Stromal cell of bone marrow (primary cell): ENCODE data around the gene DPH1.
"Not testable (repeated sequence)": the region's sequence is repeated elsewhere in the genome, so short reads cannot be mapped to it uniquely, and the experiment has no call there.

Experiments
- DNase-seq: peaks from one replicate; pipeline ENCODE4 v3.0.0-alpha.2; 2012; ENCODE audit warnings: low read depth

DPH1 gene

DNA sequence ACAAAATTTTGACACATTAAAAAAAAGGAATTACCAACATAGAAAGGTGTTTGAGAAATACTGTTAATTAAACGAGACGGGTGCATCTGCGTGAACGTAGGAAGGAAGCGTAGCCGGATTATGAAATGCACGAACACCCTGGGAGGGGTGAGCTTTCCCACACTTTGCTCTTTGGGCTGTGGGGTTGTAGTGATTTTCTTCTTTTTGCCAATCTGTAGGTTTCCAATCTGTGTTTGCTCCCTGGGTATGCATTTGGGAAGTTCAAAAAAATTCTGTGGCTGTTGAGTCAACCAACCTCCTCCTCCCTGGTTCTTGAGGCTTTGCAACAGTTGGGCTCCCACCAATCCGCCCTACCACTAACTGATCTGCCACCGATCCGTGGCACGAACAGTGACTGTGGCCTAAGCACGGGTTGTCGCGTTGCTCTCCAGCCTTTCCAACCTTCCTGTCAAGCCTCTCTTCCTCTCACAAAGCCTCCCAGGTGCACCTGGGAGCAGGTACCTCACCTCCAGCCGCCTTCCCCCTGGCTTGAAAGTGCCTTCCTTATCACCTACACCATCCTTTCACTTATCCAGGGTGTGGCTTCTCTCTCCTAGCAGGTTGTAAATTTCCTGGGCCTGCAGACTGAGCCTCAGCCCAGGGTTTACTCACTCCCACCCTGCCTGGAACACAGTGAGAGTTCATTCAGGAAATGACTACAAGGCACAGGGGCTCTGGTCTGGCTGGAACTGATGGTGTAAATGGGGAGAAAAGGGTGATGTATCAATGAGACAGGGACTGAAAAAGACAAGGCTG is 21.4 kb upstream of the DPH1 start:
- DNase-seq = no peak

DNA sequence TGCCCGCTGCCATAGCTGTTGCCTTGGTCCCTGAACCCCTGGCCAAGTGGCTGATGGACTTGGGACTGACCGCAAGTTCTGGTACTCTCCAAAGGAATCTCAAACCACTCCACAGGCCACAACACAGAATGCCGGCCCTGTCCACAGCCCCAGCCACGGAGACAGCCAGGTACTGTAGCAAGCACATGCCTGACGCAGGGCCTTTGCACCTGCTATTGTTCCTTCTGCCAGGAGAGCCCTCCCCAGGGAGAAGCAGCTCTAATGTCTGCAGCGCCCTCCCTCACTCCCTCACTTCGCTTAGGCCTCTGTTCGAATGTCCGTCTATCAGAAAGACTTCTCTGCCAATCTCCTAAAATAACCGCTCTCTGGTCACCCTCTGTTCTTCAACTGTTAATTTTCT is 20.2 kb upstream of the DPH1 start:
- DNase-seq = no peak

DNA sequence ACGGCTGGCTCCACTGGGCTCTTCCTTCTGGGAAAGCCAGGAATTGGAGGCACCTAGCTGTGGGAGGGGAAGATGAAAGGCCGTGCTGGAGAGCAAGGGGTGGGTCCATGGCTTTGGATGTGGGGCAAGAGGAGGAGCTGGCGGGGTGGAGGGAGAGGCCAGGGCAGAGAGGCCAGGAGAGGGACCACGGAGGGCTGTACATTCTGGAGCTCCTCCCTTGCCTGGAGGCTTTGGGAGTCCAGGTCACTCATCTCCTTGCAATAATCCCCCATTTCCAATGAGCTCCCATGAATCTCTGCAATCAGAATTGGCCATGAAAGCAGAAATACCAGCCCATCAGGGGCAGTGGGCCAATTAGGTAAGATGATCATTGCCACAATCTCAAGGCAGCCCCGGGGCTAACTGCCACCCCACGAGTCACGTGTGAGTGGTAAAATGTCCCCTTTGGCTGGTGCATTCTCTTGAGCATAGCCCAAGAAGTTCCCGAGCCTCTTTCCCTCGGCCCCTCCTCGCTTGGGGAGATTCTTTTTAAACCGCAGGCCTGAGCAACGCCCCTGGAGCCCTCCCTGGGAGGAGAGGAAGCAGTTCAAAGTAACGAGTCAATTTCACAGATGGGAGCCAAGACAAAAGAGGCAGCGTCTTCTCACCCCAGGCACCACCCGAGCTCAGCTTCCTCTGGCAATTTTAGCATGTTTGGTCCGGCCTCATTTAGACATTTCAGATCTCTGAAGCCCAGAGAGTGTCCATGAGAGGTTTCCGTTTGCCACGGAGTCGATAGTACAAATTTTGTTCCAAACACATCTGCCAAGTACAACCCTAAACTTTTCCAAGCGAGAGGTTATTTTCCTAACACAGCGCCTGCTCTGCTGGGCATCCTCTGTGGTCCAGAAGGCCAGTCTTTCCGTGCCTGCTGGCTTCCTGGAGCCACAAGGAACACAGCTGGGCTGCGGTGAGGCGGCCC is 18.3 kb upstream of the DPH1 start:
- DNase-seq = peak; percentile 76

DNA sequence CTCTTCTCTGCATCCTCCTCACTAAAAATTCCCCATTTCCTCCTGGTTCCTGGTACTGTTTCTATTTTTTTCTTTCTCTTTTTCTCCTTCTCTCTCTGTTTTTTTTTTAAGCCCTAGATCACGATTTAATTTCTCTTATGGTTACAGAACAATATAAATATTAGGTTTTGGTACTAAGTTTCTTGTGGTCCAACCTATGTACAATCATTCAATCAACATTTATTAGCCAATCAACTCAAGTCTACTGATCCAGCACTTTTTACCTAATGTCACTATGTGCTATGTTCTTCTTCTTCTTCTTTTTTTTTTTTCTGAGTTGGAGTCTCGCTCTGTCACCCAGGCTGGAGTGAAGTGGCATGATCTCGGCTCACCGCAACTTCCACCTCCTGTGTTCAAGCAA is 17.5 kb upstream of the DPH1 start:
- DNase-seq = no peak

DNA sequence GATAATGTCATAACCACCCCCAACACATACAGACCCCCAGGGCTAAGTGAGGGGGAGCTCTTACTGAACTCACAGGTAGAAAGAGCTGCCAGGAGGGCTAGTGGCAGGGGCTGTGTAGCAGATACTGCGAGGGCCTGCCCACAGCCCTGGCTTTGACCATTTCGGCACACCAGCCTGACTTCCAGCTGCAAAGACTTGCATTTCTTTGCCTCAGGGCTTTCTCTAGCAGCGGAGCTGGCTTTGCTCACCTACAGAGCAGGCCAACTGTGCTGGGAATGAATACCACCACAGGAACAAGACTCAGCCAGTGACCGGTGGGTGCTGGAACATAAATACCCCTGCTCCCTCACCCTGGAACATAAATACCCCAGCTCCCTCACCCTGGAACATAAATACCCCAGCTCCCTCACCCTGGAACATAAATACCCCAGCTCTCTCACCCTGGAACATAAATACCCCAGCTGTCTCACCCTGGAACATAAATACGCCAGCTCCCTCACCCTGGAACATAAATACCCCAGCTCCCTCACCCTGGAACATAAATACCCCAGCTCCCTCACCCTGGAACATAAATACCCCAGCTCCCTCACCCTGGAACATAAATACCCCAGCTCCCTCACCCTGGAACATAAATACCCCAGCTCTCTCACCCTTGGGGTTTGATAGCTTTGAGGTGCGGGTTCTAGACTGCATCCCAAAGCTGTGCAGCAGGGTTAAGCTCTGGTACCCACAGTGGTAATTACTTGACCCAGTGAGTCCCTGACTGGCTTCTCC is 16.5 kb upstream of the DPH1 start:
- DNase-seq = not testable (repeated sequence)

DNA sequence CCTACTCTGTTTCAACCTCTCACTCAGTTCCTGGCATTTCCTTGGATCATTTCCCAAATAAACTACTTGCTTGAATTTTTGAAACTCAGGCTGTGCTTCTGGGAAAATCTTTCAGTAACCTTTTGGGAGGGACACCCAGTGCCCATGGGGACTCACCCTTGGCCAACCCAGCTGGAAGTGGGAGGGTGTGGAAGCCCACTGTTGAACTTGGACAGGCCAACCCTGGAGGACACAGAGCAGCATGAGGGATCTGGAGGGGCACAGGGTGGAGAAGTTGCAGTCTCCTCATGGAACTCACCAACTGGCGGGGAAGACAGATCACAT is 16.0 kb upstream of the DPH1 start:
- DNase-seq = no peak

DNA sequence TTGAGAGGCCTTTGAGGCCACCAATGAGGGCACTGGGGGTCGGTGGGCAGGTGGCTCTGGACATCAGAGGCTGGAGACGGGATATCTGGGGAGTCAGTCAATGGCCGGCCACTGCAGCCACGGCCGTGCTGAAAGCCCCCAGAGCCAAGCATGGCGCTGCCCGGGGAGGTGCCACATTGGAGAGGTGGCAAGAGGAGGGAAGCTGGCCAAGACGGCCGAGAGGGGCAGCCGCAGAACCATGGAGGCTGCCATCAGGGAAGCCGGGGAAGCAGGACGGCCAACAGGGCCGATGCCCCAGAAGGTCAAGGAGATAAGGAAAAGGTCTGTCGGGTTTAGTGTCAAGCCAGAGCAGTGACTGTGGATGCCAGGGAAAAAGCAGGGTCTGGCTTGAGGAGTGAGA is 14.6 kb upstream of the DPH1 start:
- no peak for DNase-seq

DNA sequence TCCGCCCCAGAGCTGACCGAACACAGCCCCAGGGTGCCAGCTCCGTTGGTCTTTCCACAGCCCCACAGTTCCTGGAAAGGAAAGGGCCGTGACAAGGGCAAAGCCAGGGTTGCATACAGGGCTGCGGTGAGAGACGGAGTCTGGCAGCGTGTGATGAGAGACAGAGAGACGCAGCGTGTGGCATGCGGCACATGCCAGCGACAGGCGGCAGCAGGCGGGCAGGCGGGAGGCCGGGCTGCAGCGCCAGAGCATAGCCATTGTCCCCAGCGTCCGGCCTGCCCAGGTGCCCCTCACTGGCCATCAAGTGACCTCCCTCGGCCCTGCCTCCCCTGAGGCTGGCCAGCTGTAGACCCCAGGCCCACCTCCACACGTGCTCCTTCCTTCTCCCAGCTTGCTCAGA is 13.5 kb upstream of the DPH1 start:
- DNase-seq = no peak

DNA sequence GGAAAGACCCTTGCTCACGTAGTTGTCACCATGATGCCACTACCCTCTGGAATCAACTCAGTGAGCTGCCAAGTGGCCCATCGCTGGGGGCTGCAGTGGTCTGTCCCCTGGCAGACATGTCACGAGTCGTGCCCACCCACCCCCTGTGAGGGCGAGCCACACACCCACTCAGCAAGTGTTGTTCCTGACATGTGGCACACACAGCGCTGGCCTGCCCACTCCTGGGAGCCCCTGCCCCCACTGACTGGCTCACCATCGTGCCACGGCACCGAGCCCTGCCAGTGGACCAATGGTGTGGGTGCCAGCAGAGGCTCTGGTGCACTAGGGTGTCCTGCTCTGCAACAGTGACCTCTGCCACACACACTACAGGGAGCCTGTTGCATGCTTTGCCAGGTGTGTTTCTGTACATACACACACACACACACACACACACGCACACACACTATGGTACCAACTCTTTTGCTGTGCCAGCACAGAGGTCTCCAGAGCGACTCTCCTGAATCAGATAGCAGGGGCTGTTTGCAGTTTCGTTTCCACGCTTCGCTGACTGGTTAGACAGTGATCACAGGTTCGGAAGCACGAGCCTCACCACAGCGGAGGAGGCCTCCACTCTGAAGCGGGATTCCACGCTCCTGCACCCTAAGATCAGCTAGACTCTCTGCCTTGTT is 12.5 kb upstream of the DPH1 start:
- DNase-seq = no peak

DNA sequence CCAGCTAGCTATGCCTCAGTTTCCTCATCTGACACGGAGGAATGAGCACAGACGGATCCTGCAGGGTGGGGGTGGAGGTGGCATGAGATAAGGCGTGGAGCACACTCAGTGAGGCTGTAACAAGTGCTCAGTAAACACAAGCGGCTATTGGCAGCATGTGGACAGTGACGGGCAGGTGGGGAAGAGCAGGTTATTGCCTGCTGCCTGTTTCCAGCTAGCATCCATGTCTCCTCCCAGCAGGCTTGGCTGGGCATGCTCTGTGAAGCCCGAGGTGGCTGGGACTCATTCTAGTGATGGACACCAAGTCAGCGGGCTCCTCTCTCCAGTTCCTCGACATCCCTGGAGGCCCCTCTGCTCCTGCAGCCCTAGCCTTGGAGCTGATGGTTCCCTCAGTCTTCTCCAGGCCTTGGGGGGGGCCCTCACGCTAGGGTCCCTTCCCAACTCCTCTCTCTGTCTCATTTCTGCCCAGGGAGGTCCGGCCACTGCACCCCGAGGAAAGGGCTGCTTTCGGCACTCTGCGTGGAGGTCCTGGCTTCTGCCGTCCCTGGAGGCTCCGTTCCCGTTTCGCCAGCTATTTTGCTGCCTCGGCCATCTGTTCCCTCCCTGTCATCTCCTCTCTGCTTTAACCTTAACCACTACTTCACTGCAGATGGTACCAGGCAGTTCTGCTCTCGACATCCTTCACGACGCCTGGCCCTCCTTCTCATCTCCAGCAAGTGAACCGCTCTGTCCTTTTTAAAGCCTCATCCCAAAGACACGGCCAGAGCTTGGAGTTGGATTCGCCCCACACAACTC is 11.0 kb upstream of the DPH1 start:
- no peak for DNase-seq

DNA sequence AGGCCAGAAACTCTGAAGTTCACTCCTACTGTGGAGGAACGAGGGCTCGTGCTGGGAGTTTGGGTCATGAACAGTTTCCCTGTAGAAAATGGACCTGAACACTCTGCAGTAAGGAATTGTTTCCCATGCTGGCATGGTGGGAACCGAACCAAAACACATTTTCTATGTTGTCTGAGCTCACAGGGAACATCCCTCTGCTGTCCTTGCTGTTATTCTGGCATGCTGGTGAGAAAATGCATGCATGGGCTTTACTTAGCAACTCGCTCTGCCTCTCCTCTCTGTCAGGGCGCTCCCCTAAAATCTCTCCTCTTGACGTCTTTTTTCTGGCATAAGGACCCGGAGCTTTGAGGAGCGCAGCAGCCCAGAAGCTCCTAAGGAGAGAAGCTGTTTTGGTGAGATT is 10.2 kb upstream of the DPH1 start:
- DNase-seq = no peak

DNA sequence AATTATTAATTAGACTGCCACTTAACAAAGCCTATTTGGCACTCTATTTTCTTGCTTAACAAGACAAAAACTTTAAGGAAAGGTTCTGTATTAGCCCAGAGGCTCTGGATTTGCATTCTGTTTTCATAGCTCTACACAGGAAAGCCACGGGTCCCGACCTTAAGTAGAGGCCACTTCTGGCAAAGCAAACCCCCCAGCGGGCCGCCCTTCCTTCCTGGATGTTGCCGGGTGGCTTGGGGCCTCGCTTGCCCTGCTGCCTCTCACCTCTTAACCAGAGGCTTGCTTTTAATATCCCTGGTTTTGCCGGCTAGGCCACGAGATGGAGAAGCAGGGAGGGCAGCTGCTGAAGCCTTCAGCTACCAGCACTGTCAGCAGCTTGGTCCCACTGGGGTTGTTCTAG is 9.2 kb upstream of the DPH1 start:
- no peak for DNase-seq

DNA sequence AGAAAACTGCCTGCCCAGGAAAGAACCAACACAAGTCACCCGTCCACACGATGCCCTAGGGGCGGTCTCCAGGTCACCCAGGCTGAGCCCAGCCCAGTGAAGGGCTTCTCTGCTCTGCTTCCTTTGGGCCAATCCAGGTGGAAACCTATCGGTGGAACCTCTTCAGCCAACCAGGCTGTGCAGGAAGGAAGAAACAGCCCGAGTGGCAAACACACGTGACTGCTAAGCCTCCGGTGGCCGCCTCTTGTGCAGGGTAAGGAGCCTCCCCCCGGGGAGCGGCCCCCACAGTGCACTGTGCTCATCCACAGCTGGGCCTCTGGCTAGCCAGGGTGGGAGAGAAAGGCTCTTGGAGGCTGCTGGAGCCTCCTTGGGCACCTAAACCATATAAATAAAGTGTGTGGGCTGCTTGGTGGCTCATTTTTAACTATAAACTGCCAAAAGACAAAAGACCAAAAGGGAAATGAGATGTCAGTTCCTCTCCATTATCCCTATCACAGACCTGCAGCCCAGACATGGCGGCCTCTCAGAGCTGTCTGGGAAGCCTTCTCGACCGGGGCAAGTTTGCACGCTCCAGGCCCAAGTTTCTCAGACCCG is 7.2 kb upstream of the DPH1 start:
- DNase-seq = no peak

DNA sequence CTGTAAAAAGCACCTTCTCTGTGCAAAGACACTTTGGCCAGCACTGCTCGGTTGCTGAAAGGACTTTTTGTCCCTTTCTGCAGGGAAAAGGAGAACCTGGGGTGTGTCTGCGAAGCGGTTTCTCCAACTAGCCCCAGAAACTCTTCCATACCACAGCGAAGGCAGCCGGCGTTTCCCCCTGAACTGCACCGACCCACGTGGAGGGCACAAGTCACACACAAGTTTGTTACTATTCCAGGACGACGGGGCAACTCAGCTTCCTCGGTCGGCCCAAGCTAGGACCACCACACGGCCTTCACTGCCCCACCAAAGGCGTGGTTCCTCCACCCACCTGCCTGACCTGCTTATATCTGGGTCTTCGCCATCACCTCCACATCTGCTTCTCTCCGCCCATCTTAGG is 6.7 kb upstream of the DPH1 start:
- DNase-seq = no peak

DNA sequence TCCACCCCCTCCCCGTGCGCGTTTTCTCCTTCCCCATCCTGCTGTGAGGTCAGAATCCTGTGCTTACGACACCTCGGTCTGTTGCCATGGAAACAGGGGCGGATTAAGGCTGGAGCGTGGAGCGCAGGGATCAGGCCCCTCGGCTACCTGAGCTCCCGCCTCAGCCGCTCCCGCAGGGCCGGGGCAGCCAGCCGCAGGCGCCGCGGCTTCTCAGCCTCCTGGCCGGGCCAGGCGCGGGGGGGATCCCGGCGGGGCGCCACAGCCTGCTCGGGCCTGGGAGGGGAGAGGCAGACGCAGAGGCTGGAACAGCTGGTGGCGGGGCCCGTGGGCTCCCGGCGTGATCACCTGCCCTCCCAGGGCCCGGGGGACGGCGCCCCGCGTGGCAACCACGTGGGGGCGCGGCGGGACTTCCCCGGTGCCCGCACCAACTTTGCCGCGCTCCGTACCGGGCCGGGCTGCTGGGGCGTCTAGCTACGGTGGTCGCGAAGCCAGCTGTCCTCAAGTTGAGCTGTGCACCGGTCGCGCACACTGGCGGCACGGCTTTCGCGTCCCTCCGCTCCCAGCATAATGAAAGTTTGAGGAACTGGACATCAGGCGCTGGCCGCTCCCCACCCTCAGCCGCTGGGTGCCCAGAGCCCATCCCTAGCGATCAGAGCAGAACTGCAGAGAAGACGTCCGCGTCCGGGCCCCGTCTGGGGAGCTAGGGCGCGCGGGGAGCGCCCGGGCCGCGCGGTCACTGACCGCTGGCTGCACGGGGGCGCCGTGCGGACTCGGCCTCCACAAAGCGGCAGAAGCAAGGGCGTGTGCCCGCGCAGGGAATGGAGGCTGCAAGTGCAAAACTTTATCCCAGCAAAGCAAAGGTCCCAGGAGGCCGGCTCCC is 6.0 kb upstream of the DPH1 start:
- DNase-seq = peak; percentile 50

DNA sequence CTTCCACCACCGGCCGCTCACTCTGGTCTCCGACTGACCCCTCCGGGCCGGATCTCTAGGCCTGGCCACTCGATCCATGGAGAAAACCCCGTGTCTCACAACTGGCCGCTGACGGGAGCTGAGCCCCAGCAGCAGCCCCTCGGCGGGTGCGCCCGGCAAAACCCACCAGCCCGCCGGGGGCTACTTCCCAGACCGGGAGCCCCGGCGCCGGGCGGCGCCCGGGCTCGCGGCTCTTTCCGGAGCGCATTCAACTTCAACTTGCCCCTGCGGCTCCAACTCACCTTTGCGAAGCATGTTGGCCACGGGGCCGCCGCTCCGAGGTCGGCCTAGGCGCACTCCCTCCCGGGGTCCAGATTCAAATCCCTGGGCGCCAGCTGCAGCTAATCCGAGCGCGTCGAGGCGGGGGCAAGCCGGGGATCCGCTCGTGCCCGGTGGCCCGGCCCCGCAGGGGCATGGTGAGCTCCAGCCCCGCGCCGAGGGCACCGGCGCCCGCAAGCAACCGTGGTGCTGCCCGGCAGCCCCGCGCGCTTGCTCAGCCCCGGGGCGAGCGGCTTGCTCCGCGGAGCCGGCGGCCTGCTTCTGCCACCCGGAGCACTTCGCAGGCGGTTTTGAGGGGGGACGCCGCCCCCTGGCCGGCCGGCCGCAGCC is 5.3 kb upstream of the DPH1 start:
- no peak for DNase-seq

DNA sequence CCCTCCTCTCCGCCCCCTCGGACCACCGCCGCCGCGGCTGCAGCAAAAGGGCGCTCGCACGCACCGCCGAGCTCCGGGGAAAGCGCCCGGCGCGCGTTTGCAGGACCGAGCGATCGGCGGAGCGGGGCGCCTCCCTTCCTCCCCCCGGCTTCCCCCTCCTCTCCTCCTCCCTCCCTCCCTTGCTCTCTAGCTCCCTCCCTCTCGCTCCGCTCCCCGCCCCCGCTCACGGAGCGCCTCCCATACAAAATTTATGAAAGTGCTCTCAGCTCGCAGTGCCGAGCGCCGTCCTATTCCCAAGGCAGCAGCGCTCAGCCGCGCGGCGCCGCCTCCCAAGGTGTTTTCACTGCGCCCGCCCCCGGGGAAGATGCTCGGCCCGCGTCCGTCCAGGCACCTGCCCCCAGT is 4.7 kb upstream of the DPH1 start, which contains the start of gene RTN4RL1:
Gene RTN4RL1 (minus strand): TSS at position 115 of the 402 bp plus-strand sequence. CDS start 469 bp downstream, outside the sequence.
- DNase-seq = peak; percentile 77

DNA sequence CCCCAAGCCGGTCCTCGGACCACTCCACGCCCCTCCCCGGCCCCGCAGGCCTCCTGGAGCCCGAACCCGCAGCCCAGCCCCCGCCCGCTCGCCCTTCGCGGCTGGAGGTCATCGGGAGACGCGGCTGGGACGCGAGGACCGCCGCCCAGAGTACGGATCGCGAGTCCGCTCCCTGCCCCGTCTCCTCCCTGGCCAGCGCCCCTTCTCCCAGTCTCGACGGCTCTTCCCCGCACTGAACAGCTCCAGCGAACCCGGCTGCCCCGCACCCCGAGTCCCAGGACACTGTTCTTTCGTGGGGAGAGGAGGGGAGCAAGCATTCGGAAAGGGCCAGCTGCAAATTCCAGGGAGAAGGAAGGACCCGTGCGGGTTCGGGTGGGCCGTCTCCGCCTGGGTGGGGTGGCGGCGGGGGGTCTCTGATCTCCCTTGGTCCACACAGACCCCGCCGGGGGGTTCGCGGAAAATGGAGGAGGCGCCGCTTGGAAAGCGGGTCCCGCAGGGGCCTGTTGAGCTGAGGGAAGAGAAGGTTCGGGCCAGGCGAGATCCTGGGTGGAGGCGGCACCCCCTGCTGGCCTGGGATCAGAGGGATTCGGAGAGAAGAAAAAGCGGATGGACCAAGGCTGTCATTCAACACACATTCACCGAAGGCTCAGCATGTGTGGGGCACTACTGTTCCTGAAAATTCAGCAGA is 4.2 kb upstream of the DPH1 start:
- no peak for DNase-seq
